Kidney capillary endothelial cell (primary cell): ENCODE data around the gene SLC25A21.
A peak's percentile ranks its signal among the peaks of the same experiment; 100 is the strongest.
"Not testable (repeated sequence)": the region's sequence is repeated elsewhere in the genome, so short reads cannot be mapped to it uniquely, and the experiment has no call there.

Experiments
- DNase-seq: peaks from one replicate; pipeline ENCODE4 v3.0.0-alpha.2; 2018; ENCODE audit warnings: low spot score

Gene SLC25A21

DNA sequence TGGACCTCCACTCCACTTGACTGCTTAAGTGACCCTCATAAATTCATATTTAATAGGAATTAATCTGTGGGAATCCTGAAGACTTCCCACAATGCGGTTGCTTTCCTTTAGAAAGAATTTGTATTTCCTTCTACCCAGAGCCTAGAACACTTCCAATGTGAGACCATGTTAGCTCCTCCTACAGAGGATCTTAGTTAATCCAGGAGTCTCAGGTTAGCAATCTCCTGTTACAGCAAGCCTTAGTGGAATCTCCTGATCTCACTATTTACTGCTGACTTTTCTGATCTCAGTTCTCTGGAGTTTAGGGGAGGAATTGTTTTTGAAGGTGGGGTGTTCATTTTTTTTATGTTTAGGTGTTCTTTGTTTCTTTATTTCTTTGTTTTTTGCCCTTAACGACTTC lies 186.0 kb downstream of the SLC25A21 start:
- no peak for DNase-seq

DNA sequence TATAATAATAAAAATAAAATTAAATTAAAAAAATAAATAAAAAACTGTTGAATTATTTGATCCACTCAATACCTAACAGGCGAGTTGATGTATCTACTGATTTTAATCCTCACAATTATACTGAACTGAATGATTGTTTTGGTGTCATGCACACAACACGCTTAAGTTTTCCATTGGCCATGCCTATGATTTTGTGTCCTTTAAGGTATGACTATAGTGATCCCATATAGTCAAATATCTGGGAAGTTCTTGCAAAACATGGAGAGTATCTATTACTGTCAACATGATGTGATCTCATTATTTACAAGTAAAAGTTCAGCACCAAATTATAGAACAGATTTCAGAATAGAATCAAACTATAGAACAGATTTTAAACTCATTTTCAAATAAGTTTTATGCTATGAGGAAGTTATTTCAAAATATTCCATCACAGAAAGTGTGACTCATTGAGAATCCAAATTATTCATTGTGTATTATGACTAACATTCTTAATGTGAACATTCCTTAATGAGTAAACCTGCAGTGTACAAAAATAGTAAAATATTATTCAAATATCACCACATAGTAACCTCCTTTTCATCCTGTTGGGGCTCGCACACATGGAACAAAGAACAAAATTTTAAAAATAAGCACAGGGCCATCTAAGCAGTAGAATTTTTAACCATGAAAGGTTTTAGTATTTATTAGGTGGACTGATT lies 190.4 kb downstream of the SLC25A21 start:
- peak; percentile 45 for DNase-seq

DNA sequence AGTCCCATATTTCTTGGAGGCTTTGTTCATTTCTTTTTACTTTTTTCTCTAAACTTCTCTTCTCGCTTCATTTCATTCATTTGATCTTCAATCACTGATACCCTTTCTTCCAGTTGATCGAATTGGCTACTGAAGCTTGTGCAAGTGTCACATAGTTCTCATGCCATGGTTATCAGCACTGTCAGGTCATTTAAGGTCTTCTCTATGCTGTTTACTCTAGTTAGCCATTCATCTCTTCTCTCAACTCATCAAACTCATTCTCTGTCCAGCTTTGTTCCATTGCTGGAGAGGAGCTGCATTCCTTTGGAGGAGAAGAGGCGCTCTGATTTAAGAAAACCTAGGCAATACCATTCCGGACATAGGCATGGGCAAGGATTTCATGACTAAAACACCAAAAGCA lies 192.0 kb downstream of the SLC25A21 start:
- not testable (repeated sequence) for DNase-seq

DNA sequence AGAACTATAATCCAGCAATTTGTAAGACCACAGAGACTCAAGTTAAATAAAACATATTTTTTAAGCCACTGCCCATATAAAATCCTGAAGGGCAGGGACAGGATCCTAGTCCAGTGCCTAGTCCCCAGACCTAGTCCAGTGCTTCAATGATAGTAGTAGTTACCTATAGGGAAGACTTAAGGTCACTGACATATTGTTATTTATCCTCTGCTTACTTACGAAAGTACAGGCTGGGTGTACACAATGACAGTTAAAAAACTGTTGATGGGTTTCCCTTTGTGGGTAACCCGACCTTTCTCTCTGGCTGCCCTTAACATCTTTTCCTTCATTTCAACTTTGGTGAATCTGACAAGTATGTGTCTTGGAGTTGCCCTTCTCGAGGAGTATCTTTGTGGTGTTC lies 192.5 kb downstream of the SLC25A21 start:
- no peak for DNase-seq

DNA sequence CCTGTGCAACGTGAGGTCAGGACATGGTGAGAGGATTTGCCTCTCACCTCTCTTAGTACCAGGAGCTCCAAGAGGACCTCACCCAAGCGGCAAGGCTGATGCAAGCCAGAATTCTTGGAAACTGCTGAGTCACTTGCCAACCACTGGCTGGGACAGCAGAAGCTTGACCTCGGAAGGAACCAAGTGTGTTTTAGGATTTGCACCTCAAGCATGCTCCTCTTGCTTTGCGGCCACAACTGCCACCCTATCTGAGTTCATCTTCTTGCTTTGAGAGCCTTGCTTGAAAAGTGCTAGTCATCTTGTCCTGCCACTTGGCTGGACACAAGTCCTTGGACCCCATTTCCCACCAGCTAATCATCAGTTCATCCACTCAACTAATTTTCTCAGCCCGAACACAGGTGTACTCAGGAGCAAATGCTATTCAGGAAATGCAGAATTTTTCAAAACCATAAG lies 195.8 kb downstream of the SLC25A21 start:
- DNase-seq = no peak

DNA sequence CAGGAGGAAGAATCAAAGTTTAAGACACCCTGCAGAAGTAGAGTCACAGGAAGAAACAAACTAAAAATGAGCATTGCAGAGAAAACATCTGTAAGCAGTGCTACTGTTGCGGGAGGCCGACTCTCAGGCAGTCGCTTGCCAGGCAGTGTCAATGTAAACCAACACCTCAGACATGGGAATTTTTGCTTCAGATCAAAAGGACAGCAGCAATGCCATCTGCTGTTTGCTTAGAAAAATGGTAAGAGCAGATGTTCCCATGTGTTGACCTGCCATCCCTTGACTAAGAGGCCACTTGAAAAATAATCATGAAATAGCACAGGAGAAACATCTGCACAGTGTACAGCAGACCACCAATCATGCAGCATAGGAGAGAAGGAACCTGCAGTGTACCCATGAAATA lies 196.6 kb downstream of the SLC25A21 start:
- DNase-seq = no peak

DNA sequence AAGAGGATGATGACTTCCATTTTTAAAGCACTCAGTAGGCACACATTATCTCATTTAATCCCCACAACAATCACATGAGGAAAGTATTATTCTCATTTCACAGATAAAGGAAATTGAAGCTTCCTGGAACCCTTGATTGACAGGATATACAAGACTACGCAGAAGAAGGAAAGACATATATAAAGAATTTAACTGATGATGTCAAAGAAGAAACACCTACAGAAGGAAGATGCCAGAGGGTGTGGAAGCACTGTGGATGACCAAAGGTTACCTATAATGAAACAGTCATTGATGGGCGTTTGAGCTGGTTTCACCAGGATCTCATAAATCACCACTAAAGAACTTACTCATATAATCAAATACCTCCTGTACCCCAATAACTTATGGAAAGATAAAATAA lies 197.4 kb downstream of the SLC25A21 start:
- no peak for DNase-seq

DNA sequence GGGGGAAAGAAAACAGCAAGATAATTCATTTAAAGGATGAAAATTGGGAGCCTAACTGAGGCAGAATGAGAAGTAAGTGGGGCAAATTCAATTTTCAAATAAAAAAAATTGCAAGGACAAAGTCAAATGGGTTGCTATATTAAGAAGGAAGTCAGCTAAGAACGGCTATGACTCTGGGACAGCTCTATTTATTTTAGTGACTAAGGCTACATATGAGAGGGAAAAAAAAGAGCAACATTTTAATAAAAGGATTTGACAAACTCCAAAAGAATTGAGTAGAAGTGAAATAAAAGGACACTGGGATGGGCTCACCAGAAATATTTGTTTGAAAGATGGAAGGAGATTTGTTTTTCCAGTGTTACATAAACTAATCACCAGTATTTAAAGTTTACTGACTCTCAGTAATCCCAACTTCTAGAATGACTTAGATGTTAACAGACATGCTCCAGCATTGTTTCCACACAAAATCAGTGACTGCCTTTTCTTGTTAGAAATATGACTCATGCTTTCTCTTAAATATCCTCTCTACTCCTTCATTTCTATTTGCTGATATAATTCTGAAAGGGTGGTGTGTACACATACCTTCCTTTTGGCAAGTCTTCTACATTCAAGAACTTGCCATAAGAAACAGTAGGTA lies 198.5 kb downstream of the SLC25A21 start:
- no peak for DNase-seq

DNA sequence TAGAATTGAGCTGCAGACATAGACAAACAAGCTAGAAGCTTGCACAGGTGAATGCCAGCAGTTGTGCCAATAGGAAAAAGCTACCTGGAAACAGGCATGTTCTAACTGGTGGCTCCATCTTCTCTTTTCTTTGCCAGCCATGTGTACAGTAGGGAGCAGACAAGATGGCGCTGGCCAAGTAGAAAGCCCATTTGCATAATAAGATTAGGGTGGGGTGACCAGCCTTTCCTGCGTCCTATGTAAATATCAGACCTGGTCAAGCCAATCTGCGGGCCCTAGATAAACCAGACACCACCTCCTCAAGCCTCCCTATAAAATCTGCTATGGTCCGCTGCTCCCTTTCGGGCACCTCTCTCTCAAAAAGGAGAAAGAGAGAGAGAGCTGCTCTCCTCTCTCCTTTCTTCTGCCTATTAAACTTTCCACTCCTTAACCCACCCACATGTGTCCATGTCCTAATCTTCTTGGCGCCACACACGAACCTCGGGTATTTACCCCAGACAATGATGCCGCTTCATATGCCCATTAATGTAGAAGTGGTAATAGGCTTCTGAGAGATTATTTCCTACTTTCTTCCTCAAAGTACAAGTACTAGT lies 201.0 kb downstream of the SLC25A21 start:
- no peak for DNase-seq

DNA sequence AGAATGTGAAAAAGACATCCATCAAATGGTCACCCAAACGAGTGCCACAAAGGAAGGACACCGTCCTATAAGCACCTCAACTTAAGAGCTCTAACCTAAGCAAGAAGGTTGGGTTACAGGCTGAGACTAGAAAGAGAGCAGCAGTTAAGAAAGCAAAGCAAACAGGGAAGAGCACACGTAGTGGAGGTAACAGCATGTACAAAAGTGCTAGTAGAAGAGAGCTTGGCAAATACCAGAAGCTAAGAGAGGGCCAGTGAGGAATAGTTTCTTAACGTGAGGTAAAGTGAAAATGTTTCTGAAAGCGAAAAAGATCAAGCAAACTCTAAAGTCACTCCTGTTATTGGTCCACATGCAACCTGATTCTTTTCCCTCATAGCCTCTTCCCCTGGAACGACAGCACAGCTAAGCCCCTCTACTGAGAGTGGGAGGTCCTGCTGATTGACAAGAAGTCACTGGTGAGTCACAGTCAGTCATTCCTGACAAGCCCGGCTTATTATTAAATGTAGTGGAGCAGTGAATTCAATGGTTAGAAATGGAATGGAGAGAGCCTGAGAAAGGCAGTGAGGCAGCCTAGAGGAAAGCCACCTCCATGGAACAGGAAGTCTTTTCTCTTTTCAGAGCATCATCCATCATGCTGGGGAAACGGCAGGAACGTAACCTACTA lies 204.4 kb downstream of the SLC25A21 start:
- DNase-seq = no peak

DNA sequence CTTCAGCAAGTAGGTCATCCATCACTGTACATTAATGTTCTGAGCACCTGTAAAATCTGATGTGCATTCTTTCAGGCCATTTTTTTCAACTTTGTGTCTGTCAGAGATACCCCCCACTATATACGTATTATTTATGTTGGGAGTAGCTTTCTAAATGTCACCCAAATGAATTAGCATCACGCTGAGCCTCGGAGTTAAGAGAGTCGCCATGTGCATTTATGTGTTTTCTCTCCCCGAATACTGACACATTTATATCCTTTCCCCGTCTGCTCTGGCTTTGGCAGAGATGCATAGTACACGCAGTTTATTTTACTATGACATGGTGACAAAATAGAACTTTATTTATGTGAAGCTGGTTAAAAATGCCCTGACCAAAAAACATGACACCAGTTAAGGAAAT lies 216.4 kb downstream of the SLC25A21 start:
- DNase-seq = no peak

DNA sequence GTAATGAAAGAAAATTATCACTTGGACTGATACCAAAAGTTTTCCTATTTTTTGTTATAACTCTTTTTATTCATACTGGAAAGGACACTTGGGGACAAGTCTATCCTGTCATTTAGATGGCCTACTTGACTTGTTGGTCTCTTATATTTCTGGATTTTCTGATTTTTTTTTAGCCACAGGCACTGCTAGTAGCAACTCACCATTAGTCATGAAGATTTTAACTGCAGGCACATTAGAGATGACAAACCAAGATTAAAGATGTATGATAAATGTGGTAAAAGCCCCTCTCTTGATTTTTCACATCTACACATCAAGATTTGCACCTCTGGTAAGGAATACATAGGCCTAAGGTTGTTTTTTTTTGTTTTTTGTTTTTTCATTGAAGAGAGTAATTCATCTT lies 217.0 kb downstream of the SLC25A21 start:
- no peak for DNase-seq

DNA sequence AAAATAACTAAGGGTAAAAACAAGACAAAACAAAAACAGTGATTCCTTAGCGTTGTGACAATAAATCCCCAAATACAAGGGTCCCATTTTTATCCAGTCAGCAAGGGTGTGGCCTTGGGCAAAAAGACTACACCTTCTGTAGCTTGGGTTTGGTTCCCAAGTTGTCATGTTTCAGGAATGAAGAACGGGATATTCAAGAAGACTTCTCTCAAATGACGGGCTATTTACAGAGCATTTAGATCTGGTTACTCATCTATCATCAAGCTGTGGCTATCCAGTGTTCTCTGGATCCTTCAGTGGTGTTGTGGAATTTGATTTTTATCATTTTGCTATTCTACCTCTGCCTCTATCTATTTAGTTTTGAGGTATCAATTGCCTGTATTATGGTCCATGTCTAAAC lies 219.7 kb downstream of the SLC25A21 start:
- DNase-seq = no peak

DNA sequence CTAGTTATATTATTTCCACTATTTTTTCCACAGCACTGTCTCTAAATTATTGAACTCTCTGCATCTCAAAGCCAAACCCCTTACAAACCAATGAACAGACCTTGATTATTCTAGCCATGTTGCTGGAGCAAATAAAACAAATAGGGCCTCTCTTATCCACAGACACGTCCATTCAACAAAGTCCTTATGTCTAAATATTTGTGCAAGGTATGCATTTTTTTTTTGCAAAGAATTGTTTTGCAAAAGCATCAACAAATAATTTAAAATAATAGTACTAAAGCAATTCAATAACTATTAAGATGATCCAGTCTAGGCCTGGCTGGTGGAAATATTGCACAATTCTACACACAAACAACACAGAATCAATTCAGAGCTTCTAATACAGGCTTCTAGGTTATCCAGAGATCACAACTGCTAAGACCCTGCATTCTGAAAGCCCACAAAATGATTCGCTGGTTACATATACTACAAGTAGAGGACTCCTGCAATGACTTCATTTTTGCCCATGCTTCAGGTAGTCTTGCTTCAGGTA lies 221.0 kb downstream of the SLC25A21 start:
- no peak for DNase-seq

DNA sequence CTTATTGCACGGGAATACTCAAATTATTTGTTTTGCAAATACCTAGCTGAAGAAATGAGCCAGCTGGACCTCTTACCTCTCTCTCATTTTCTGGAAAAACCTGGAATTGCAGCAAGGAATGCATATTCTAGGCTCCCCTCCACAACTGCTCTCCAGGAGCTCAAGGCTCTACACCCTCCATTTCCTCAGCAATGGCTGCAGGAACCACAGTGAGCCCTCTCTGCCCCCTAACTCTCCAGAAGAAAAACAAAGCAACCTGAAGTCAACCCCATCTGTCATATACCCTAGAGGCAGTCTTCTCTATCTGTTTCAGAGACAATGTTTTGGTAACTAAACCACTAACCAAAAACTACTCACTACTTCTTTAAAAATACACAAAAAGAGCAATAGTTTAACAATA lies 221.6 kb downstream of the SLC25A21 start:
- no peak for DNase-seq

DNA sequence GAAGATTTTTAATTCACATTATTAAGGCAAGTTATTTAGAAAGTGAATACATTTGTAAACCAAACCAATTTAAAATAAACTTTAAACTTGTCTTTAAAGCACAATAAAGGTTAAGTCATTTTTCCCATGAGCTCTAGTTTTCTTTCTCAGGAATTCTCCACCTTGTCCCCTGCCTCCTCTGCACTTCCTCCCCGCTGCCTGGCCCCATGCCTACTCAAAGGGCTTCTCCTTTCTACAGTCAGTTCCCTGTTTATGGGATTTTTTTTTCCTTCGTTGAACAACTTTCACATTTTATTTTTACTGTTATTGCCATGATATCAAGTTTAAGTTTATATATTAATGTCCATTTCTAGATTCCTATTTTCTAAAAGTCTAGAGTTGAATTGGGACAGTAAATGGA lies 223.0 kb downstream of the SLC25A21 start:
- no peak for DNase-seq

DNA sequence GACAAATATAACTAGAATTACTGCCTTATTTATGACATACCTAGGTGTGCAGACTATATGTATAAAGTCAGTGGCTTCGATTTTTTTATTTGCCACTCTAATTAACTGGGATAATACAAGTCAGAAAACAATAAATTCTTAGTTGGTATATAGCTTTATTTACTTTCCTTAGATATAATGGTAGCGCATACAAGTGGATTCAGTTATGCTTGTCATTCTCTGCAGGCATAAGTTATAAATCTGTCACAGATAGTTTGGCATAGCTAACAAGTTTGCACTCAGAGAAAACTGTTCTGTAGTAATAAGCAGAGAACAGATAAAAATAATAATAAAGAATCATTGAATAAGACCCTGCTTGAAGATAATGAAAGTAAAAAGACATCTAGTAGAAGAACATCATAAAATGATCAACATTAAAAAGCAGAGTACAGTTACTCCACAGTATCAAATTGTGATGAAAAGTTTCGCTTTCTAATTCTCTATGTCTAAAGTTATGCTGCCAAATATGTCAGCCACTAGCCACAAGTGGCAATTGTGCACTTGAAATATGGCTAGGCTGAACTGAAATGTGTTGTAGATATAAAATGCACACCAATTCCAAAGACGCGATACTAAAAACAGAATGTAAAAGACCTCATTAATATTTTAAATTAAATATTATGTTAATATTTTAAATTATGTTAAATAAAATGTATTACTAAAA lies 224.1 kb downstream of the SLC25A21 start:
- no peak for DNase-seq

DNA sequence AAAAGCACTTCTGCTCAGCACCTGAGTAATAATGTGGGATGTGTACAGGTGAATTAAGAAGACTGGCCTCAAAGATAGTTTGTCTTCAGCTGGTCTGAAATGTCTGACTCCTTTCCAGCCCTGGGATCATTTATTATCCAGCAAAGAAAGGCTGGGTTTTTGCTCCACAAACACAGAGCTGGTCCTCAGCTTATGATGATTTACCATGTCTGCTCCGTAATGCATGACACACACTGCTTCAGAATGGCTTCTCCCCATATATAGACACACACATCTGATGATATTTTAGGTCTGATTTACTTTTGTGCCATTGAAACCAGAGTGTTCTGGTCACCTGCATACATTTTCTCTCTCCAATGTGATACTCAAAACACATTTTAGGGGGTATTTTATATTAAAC lies 225.0 kb downstream of the SLC25A21 start:
- DNase-seq = no peak

DNA sequence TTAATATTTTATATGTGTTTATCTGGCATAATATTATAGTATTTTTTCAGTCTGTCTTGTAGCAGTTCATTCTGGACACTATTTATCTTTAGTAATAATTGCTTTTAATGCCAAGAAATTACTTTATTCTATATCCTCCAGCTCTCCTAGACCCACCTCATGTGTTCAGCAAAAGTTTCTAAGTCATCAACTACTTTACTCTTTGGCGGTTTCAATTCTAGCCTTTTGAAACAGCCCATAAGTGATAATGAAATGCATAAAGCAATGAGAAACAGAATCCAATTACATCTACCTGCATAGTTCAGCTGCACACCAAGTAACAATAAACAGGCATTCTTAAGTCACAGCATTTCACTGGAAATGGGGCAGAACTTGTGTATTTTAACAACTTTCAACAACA lies 225.5 kb downstream of the SLC25A21 start:
- no peak for DNase-seq

DNA sequence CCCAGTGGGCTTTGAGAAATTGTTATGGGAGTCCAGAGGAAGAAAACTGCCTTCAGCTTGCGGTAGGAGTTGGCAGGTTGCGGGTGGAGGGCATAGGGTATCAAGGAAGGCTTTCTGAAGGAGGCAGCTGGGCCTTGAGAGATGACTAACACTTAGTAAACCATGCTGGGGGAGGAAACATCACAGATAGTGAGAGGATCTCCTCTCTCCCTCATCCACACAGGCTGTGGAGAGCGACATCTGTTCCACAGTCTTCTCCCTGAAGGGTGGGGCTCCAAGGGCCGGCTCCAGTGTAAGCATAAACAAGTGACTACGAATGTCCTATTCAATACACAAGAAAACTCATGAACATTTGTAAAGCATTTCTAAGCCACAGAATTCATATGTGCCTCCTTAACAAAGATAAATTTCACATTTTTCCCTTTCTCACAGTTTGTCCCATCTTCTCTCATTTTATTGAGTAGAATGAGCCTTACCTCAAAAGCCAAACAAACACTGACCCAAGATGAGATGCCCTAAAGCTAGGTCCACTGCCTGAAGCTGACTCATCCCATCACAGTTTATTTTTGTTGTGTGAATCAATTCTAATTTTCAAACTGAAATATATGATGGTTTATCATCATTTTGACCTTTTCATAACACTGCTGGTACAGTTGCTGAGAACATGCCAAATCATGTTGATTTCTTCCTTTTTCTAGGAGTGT lies 227.9 kb downstream of the SLC25A21 start:
- DNase-seq = no peak

DNA sequence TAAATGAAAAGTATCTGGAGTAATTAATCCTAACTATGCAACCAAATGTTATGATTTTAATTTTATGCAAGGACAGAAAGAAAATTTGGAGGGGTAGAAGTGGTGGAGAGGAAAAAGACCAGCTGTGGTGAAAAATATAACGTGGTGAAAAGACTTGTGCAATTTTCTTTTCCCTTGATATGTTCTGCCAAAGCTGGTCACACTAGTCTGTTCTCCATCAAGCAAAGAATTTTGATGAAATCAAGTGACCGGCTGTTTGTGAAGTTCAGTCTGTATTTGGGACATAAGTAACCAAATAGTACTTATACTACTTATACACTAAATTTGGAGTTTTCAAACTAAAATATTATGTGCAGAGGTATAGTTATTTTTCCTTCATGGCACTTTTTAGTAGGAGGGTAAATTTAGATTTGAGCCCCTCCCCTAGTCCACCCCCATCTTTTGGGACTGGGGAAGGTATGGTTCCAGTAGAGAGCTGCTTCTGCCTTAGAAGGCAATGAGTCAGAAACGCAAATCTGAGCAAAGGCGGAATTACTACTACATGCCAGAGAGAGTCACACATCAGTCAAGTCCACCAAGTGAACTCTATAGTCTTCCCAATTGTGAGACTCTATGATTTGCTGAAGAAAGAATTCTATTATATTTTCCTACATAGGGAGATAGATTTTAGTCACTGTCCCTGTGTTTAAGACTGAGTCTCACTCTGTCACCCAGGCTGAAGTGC lies 229.7 kb downstream of the SLC25A21 start:
- DNase-seq = no peak
